CD4-positive, alpha-beta T cell treated with Interleukin-17A for 1 hour (primary cell): ENCODE results near the gene C10orf71.

ENCODE experiments used
- DNase-seq: peaks from one replicate; pipeline ENCODE4 v3.0.0-alpha.2; 2020

The C10orf71 gene

DNA sequence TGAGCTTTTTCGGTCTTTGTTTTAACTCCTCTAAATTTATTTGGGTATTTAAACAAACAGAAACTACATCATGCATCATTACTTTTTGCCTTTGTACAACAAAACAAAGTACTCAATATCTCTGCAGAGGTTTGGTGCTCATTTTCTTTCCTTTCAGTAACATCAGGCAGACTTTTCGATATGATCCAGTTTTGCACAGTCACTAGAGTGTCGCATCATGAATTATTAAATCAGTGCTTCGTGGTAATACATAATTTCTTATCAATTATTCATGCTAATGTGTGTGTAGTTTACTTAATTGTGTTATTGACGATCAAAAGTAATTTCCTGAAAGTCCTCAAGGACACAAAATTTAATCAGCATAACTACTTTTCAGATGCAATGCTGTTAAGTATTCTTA, 65.1 kb downstream of the C10orf71 start:
- DNase-seq: no peak

DNA sequence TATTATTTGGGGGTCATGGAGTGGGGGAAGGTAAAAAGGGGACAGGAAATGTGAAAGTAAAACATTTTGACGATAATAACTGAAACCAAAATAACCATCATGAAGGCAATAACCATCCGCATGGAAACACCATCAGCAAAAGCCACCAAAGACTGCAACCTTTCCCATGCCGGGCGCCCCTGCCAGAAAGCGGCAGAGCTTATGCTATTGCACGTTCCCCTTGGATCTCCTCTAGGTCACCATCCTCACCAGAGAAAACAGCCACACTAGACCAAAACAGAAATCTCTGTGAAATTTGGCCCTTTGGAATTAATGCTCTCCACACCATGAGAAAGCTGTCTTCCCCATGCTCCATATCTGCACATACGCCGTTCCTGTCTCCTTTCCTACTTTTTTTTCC, 65.8 kb downstream of the C10orf71 start:
- DNase-seq: no peak

DNA sequence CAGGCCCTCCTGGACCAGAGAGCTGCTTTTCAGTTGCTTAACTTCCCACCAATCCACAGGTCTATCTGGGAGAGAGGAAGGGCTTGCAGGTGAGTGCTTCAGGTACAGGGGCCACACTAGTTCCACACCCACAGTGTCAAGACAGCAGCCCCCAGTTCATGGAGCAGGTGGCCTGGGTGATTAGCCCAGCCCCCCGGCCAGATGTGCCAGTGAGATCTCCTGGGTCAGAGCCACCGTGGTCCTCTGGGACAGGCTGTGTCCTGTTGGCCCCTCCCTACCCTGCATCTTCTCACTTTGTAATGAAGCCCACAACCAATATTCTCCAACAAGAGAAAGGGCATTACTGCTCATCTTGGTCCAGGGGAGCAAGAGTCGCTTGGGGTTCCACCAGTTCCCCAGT, 66.3 kb downstream of the C10orf71 start:
- DNase-seq: no peak

DNA sequence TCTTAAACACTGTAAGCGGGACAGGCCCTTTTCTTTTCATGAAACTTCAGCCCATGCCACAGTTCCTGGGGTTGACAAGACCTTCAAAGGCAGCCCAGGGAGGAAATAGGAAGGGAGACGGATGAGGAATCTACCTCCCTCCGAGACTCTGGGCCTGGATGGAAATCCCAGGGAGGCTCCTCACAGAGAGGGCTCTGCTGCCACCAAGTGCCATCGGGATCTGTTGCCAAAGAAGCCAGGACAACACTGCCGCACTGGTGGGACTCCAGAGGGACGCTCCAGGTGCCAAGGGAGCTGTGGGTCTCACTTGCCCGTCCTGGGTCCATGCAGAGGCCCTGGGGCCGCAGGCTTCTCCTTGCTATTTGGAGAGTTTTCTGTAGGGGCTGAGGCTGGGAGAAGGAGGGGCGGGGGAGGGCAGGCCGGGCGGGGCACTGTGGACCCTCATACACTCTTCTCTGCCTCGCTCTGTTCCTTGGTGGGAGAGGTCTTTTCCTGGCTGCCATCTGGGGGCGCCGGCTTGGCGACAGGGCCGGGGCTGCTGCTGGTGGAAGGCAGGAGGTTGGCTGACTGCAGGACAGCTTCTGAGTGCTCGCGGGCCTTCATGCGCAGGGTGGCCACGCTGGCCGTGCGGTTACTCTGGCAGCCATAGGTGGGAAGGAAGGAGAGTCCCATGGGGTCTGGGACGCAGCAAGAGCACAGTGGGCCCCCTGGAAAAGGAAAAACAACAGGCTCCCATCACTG, 66.9 kb downstream of the C10orf71 start:
- DNase-seq: no peak

DNA sequence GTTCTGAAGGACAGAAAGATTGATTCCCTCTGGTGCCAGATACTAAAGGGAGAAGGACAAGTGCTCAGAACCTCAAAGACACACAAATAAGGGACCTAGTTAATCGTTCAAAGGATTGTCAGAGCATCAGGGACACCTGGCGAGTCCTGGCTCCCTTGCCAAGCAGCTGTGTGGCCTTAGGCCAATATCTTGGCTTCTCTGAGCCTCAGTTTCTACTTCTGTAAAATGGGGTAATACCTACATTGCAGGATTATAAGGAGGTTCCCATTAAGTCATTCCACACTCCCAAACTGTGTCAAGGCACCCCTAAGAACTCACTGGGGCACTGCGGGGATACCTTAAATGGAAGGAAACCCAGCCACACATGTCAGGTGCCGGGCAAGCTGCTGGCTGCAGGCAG, 67.5 kb downstream of the C10orf71 start:
- DNase-seq: no peak

DNA sequence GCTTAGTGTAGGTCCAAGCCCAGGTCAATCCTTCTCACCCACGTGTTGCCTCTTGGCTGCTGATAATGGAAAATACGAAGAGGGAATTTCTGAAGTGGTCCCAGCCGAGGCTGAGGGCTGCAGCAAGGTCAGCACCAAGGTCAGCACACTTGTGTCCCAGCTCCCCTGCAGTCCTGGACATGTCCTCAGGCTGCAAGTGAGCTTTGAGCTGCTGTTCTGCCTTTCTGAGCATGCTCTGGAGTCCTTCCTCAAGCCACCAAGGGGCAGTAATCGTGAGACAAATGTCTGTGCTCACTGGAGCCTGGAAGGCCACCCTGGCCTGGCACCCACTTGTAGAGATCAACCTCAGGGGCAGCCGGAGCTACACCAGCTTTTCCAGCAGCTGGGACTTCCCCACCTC, 68.6 kb downstream of the C10orf71 start:
- no peak for DNase-seq

DNA sequence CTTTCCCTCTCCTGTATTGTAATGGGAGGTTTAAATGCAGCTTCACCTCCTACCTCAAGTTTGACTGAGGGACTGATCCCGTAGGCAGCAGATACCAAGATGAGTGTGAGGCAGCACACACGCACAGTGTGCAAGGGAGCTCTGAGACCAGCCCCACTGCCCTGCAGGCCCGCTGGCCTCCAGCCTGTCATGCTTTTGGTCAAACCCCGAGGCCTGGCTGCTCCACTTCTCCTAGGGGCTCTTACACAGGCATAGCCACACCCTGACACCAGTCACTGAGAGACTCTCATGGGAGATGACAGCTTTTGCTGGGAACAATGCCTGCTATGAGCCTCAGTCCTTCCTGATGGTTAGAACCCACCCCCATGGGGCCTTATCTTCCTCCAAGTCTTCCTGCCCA, 69.3 kb downstream of the C10orf71 start:
- DNase-seq: no peak

DNA sequence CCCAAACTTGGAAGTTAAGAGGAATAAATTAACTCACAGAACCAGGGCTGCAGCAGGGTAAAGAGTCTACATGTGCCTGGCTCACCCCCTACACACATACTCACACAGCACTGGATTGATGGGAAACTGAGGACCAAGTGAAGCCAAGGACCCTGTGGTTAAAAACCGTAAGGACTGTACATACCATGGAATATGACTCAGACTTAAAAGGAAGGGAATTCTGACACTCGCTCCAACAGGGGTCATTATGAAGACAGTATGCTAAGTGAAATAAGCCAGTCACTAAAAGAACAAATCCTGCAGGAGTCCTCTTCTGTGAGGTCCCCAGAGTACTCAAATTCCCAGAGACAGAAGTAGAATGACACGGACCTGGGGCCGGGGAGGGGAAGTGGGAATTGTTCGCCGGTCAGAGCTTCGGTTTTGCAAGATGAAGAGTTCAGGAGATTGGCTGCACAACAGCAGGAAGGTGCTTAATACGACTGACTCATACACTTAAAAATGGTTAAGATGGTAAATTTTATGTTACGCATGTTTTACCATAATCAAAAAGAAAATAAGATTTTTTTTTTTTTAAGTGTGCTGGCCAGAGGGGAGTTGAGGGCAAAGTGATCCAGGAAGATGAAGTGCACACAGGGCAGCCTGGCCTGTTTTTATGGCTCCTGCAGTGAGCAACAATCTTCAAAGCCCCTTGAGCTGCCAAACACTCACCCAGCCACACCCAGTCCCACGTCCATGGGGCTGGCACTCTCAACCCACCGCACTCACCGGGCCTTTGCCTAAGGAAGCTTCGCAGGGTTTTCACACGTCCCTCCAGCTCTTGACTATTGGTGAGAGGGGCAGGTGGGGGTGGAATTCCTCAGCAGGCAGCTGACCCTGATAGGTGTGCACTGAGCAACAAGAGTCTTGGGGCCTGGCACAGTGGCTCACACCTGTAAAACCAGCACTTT, 70.5 kb downstream of the C10orf71 start:
- no peak for DNase-seq

DNA sequence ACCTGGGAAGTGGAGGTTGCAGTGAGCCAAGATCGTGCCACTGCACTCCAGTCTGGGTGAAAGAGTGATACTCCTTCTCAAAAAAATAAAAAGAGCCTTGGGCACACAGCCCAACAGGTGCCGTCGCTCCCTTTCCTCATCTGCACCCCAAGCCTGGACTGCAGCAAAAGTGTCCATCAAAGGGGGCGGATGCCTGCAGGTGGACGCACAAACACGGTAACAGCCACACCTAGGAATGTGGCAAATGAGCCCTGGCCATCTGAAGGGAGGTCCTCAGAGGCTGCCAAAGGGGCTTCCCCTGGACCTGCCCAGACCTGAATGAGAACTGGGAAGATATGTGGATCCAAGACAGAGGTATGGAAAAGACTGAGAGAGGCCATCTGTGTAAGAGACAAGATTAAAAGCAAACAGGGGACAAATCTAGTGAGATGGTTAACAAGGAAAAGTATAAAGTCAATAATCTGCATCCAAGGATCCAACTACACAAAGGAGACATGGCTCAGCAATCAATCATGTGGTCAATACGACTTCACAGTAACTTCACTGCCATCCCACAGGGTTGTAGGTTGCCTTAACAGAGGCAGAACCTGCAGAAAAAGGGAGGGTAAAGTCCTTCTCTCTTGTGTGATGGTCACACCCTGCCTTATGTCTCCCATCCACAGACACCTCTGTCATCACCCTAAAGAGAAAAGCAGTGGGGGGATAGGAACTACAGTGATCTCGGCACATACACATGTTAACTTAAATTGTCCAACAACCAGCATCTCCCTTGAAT, 71.5 kb downstream of the C10orf71 start:
- no peak for DNase-seq

DNA sequence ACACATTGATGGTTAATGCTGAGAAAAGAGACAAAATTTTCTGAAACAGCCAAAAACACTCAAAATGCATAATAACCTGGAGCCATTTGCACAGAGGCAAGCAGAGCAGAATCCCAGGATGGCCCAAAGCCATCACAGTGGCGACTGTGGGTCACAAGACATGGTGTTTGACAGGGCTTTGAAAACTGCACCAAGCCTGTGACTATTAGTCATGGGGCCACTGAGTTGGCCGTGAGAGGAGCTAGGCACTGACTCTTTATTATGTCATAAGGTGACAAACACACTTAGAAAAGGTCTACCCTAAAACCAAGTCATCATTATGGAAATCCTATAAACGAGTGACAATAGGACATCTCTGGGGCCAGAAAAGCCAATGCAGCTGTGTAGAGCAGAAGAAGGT, 73.0 kb downstream of the C10orf71 start:
- no peak for DNase-seq

DNA sequence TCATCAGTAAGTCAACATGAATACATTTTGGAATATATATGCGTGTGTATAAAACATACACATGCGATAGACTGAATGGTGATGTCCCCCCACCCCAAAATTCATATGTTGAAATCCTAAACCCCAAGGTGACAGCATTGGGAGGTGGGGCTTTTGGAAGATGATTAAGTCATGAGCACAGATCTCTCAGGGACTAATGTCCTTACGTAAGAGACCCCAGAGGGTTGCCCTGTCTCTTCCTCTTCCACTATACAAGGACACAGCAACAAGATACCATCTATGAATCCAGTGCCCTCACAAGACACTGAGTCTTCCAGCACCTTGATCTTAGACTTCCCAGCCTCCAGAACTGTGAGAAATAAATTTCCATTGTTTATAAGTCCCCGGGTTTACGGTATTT, 74.4 kb downstream of the C10orf71 start:
- DNase-seq: no peak

DNA sequence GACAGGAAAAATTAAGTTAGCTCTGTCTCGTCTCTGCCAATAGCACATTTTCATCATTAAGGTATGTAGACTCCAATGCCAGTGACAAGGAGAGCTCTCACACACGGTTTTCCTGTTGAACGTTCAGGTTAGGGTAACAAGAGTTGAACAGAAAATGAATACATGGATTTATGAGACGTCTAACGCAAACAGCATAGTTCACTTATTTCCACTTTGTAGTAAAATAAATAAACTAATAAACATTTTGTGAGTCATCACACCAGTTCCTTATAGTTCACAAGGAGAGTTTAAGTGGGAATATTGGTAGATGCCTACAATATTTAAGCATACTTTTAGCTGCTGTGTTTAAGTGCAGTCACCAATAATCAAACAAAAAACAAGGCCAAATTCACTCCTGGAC, 75.8 kb downstream of the C10orf71 start:
- no peak for DNase-seq

DNA sequence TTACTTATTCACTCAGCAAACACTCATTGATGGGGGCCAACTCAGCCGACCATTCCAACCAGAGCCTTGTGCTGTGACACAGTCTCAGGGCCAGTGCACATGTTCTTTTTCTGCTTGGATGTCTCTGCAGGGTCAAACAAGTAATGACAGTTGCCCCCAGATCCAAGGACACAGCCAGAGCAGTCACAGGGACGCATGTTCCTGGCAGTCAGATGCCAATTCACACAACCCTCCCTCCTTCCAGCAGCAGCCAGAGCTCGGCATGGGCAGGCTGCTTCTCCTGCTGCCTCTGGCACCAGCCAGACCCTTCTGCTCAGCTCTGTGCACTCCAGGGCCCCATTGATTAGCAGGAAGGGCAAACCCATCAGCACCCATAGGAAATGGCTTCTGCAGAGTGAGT, 76.6 kb downstream of the C10orf71 start:
- DNase-seq: no peak
